Measurements from ENCODE around the gene ASIC2. TPM values are rescaled to one million over a fixed set of nuclear protein-coding genes. Genes with fewer than 3 reads are reported as not detected.

ASIC2 gene
- total and polyA plus RNA-seq, 2 donors (not counting 1 experiment from before 2014, with no cell fraction given) = not detected

- Mint-ChIP-seq H3K27me3 (peaks cover 30% of the 10 kb centered on the region), H3K4me3 (no peak overlapping the region), H3K9me3 (ENCODE audit: insufficient read depth) (no peaks in the 10 kb centered on the region), H3K4me1 (no peaks in the 10 kb centered on the region), H3K27ac (no peak overlapping the region)
- no peak overlapping the region for H3K4me2 ChIP-seq (replicated peaks; ENCODE audit: low read depth, low read length, poor library complexity, severe bottlenecking)
- H3K4me3 ChIP-seq (ENCODE audit: control extremely low read depth in 1 of 5, extremely low read depth in 1 of 5, insufficient read depth in 1 of 5, low read depth in 2 of 5, low read length in 4 of 5) = no peak overlapping the region
- H3K27me3 ChIP-seq (replicated peaks in 1 of 4; ENCODE audit: control extremely low read depth in 1 of 4, control insufficient read depth in 3 of 4, insufficient read depth in 4 of 4, low read length in 3 of 4) = no peaks in the 10 kb centered on the region
- no peak for DNase-seq
- no peak for TF ChIP-seq EZH2 (IDR thresholded peaks at IDR 0.05; ENCODE audit: borderline replicate concordance, insufficient read depth, low read depth, low read length, poor library complexity, severe bottlenecking)
- TF ChIP-seq, protein P1, sequence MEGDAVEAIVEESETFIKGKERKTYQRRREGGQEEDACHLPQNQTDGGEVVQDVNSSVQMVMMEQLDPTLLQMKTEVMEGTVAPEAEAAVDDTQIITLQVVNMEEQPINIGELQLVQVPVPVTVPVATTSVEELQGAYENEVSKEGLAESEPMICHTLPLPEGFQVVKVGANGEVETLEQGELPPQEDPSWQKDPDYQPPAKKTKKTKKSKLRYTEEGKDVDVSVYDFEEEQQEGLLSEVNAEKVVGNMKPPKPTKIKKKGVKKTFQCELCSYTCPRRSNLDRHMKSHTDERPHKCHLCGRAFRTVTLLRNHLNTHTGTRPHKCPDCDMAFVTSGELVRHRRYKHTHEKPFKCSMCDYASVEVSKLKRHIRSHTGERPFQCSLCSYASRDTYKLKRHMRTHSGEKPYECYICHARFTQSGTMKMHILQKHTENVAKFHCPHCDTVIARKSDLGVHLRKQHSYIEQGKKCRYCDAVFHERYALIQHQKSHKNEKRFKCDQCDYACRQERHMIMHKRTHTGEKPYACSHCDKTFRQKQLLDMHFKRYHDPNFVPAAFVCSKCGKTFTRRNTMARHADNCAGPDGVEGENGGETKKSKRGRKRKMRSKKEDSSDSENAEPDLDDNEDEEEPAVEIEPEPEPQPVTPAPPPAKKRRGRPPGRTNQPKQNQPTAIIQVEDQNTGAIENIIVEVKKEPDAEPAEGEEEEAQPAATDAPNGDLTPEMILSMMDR (IDR thresholded peaks at IDR 0.05) = no peak
- H3K9me3 ChIP-seq (ENCODE audit: control extremely low read depth in 1 of 3, control insufficient read depth in 2 of 3, insufficient read depth in 1 of 3, low read length in 2 of 3) = peaks cover 0 to 4% (median 0%) of the 10 kb centered on the region in 3 donors
- no peaks in the 10 kb centered on the region for H3K4me1 ChIP-seq (ENCODE audit: control insufficient read depth in 2 of 2, insufficient read depth in 2 of 2, low read length in 2 of 2)
- H3K9ac ChIP-seq (ENCODE audit: low read length) = no peak overlapping the region
- ATAC-seq (ENCODE audit: low read depth) = no peak
- POLR2A ChIA-PET = no interaction called here
- H2AFZ ChIP-seq (ENCODE audit: insufficient read depth, low read depth, low read length, poor library complexity, severe bottlenecking) = no peak overlapping the region
- H3K27ac ChIP-seq (ENCODE audit: low read length in 2 of 2) = no peak overlapping the region
- no peaks in the 10 kb centered on the region for H4K20me1 ChIP-seq (ENCODE audit: control insufficient read depth, insufficient read depth, low read length, poor library complexity, severe bottlenecking)
- H3K79me2 ChIP-seq (ENCODE audit: control insufficient read depth, insufficient read depth, low read length) = no peaks in the 10 kb centered on the region
- H3K36me3 ChIP-seq (replicated peaks in 1 of 2; ENCODE audit: control extremely low read depth in 1 of 2, control insufficient read depth in 1 of 2, extremely low read depth in 1 of 2, insufficient read depth in 2 of 2, low read length in 1 of 2) = no peaks in the 10 kb centered on the region
- intact Hi-C loops (cut with micrococcal nuclease) = no loop called here
- CTCF ChIA-PET = no interaction called here
These were observed 168.9 kb downstream of the ASIC2 start for GRCh38 chr17:33124185-33124584.

DNA sequence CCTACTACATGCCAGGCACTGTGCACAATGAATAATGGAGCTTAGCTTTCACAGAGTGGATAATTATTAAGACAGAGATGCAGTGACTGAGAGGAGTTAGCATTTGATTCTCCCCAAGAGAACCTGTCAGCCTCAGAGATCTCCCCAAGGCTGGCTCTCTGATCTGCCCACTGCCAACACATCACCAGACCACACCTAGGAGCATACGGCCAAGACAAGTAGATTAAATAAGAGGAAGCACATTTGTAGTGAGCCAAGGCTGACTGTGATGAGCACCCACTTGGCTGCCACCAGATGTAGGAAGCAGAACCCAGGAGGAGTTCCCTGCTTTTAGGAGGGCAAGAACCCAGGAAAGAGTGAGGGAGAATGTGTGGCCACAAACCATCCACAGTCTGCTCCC, 171.3 kb downstream of the ASIC2 start:
- Mint-ChIP-seq H3K4me3 (no peak overlapping the region), H3K9me3 (ENCODE audit: insufficient read depth) (no peaks in the 10 kb centered on the region), H3K4me1 (no peaks in the 10 kb centered on the region), H3K27ac (no peak overlapping the region), H3K27me3 (peaks cover 26% of the 10 kb centered on the region)
- H3K9me3 ChIP-seq (ENCODE audit: control extremely low read depth in 1 of 3, control insufficient read depth in 2 of 3, insufficient read depth in 1 of 3, low read length in 2 of 3) = peaks cover 0 to 4% (median 0%) of the 10 kb centered on the region in 3 donors
- H3K36me3 ChIP-seq (replicated peaks in 1 of 2; ENCODE audit: control extremely low read depth in 1 of 2, control insufficient read depth in 1 of 2, extremely low read depth in 1 of 2, insufficient read depth in 2 of 2, low read length in 1 of 2) = no peaks in the 10 kb centered on the region
- no peak overlapping the region for H3K9ac ChIP-seq (ENCODE audit: low read length)
- no peak overlapping the region for H2AFZ ChIP-seq (ENCODE audit: insufficient read depth, low read depth, low read length, poor library complexity, severe bottlenecking)
- no peak overlapping the region for H3K4me2 ChIP-seq (replicated peaks; ENCODE audit: low read depth, low read length, poor library complexity, severe bottlenecking)
- no peak for DNase-seq
- H3K27me3 ChIP-seq (replicated peaks in 1 of 4; ENCODE audit: control extremely low read depth in 1 of 4, control insufficient read depth in 3 of 4, insufficient read depth in 4 of 4, low read length in 3 of 4) = no peaks in the 10 kb centered on the region
- no peaks in the 10 kb centered on the region for H4K20me1 ChIP-seq (ENCODE audit: control insufficient read depth, insufficient read depth, low read length, poor library complexity, severe bottlenecking)
- ATAC-seq (ENCODE audit: low read depth) = no peak
- ChIA-PET CTCF (no interaction called here), POLR2A (no interaction called here)
- H3K4me3 ChIP-seq (ENCODE audit: control extremely low read depth in 1 of 5, extremely low read depth in 1 of 5, insufficient read depth in 1 of 5, low read depth in 2 of 5, low read length in 4 of 5) = no peak overlapping the region
- no peak overlapping the region for H3K27ac ChIP-seq (ENCODE audit: low read length in 2 of 2)
- H3K79me2 ChIP-seq (ENCODE audit: control insufficient read depth, insufficient read depth, low read length) = no peaks in the 10 kb centered on the region
- TF ChIP-seq, protein P1 (IDR thresholded peaks at IDR 0.05) = no peak
- TF ChIP-seq EZH2 (IDR thresholded peaks at IDR 0.05; ENCODE audit: borderline replicate concordance, insufficient read depth, low read depth, low read length, poor library complexity, severe bottlenecking) = no peak
- intact Hi-C loops (cut with micrococcal nuclease) = no loop called here
- no peaks in the 10 kb centered on the region for H3K4me1 ChIP-seq (ENCODE audit: control insufficient read depth in 2 of 2, insufficient read depth in 2 of 2, low read length in 2 of 2)
- WGBS (ENCODE audit: insufficient coverage) = no CpG with 5 or more reads among the region's 1 CpG
